ENCODE data around the gene ZFAND3. TPM values are rescaled to one million over a fixed set of nuclear protein-coding genes. Genes with fewer than 3 reads are reported as not detected.

Gene ZFAND3
- total RNA-seq, 1 donor from 2014 or later, result 66.9 TPM

- no peak for DNase-seq (ENCODE audit: extremely low spot score, unreplicated experiment)
- peaks cover 5% of the 10 kb centered on the region for H3K4me1 Mint-ChIP-seq (ENCODE audit: unreplicated experiment)
- no peak for TF ChIP-seq CTCF (conservative IDR thresholded peaks at IDR 0.05)
- H3K27ac Mint-ChIP-seq, result no peak overlapping the region
- no peaks in the 10 kb centered on the region for H3K27me3 Mint-ChIP-seq
- H3K4me3 Mint-ChIP-seq, result no peak overlapping the region
- peaks cover 11% of the 10 kb centered on the region for H3K36me3 Mint-ChIP-seq
- peaks cover 7% of the 10 kb centered on the region for H3K9me3 Mint-ChIP-seq
Observed at GRCh38 chr6:37971266-37971665, 151.7 kb downstream of the ZFAND3 start.

GRCh38 chr6:37971711-37972390 lies 152.3 kb downstream of the ZFAND3 start:
- Mint-ChIP-seq H3K9me3 (peaks cover 4% of the 10 kb centered on the region), H3K4me3 (no peak overlapping the region), H3K36me3 (peaks cover 7% of the 10 kb centered on the region), H3K4me1 (ENCODE audit: unreplicated experiment) (peaks cover 5% of the 10 kb centered on the region), H3K27ac (no peak overlapping the region), H3K27me3 (no peaks in the 10 kb centered on the region)
- no peak for TF ChIP-seq CTCF (conservative IDR thresholded peaks at IDR 0.05)
- DNase-seq (ENCODE audit: extremely low spot score, unreplicated experiment), result no peak

- no peak overlapping the region for H3K4me3 Mint-ChIP-seq
- no peaks in the 10 kb centered on the region for H3K9me3 Mint-ChIP-seq
- DNase-seq (ENCODE audit: extremely low spot score, unreplicated experiment), result no peak
- no peak for TF ChIP-seq CTCF (conservative IDR thresholded peaks at IDR 0.05)
- H3K4me1 Mint-ChIP-seq (ENCODE audit: unreplicated experiment), result peaks cover 5% of the 10 kb centered on the region
- H3K27me3 Mint-ChIP-seq, result no peaks in the 10 kb centered on the region
- H3K36me3 Mint-ChIP-seq, result no peaks in the 10 kb centered on the region
- H3K27ac Mint-ChIP-seq, result no peak overlapping the region
Observed at GRCh38 chr6:37972994-37973757, 153.6 kb downstream of the ZFAND3 start.

GRCh38 chr6:37974381-37974780 lies 154.9 kb downstream of the ZFAND3 start:
- Mint-ChIP-seq H3K9me3 (no peaks in the 10 kb centered on the region), H3K27me3 (no peaks in the 10 kb centered on the region), H3K4me1 (ENCODE audit: unreplicated experiment) (peaks cover 4% of the 10 kb centered on the region), H3K36me3 (no peaks in the 10 kb centered on the region), H3K27ac (no peak overlapping the region), H3K4me3 (no peak overlapping the region)
- no peak for TF ChIP-seq CTCF (conservative IDR thresholded peaks at IDR 0.05)
- no peak for DNase-seq (ENCODE audit: extremely low spot score, unreplicated experiment)

GRCh38 chr6:37974943-37975342 lies 155.4 kb downstream of the ZFAND3 start:
- no peak for DNase-seq (ENCODE audit: extremely low spot score, unreplicated experiment)
- Mint-ChIP-seq H3K4me3 (no peak overlapping the region), H3K27me3 (no peaks in the 10 kb centered on the region), H3K36me3 (no peaks in the 10 kb centered on the region), H3K27ac (no peak overlapping the region), H3K9me3 (no peaks in the 10 kb centered on the region), H3K4me1 (ENCODE audit: unreplicated experiment) (peaks cover 9% of the 10 kb centered on the region)
- TF ChIP-seq CTCF (conservative IDR thresholded peaks at IDR 0.05), result no peak

Measured in type B pancreatic cell (in vitro differentiated cells).